HepG2 (cell line): ENCODE measurements around the gene PTPN18. TPM values are rescaled to one million over a fixed set of nuclear protein-coding genes. Genes with fewer than 3 reads are reported as not detected.

Experiments
- ATAC-seq: fragments of 200-7000 bp; cut with Tn5 transposase; 3 replicates; pipeline ENCODE4 v1.9.1; 2020; ENCODE audit warnings: mild to moderate bottlenecking, moderate library complexity
- BruUV-seq: library from RNA; stranded (reverse); fragments of 400-500 nt; replicated peaks from 2 replicates; lab custom pipeline; 2021; lab: Mats Ljungman, UMichigan
- CTCF ChIA-PET: fragments of 300-600 bp; formaldehyde crosslinking; extraction: SDS; loops from one replicate; lab custom pipeline; 2021; ENCODE audit warnings: low total read pairs, inconsistent platforms, low intra/inter-chr PET ratio; lab: Yijun Ruan, JAX
- POLR2A ChIA-PET: fragments of 350-600 bp; sonication (Branson Sonifier 250); formaldehyde crosslinking; loops from one replicate; lab custom pipeline; 2020; ENCODE audit warnings: antibody characterized with exemption, inconsistent platforms; lab: Yijun Ruan, JAX
- DNase-seq: peaks from one replicate; pipeline ENCODE4 v3.0.0-alpha.2; 2015; ENCODE audit warnings: low spot score
- FAIRE-seq: peaks from 3 replicates; lab custom pipeline; 2011; peaks lifted over from hg19 to GRCh38; lab: Jason Lieb, UNC
- H2AFZ ChIP-seq: one replicate; pipeline ENCODE4 v1.6.1; 2011; ENCODE audit warnings: low read length, inconsistent platforms
- H3K27ac ChIP-seq: fragments of 300-600 bp; 3 replicates; pipeline ENCODE4 v1.8.0; 2011; ENCODE audit warnings: mixed run types, mild to moderate bottlenecking, mixed read lengths, low read length, inconsistent platforms; ENCODE audit not compliant: insufficient read depth; ENCODE audit errors: extremely low read length
- H3K27me3 ChIP-seq, 2 experiments: fragments of 200-600 bp in 1 of 2; 2 replicates in 1 of 2; 3 replicates in 1 of 2; pipeline versions ENCODE4 v1.6.0 to v1.8.0; 2011; ENCODE audit warnings: low read length in 2 of 2, mild to moderate bottlenecking in 2 of 2, moderate library complexity in 2 of 2, inconsistent platforms in 1 of 2; ENCODE audit not compliant: insufficient read depth in 2 of 2, control insufficient read depth in 1 of 2
- H3K36me3 ChIP-seq, 2 experiments: fragments of 200-600 bp in 1 of 2; replicated peaks in 1 of 2; 2 replicates in 1 of 2; 3 replicates in 1 of 2; pipeline versions ENCODE4 v1.5.1 to v1.8.0; 2011; ENCODE audit warnings: low read length in 2 of 2, inconsistent platforms in 1 of 2; ENCODE audit not compliant: insufficient read depth in 2 of 2, control insufficient read depth in 1 of 2
- H3K4me1 ChIP-seq: 2 replicates; pipeline ENCODE4 v1.5.1; 2012; ENCODE audit warnings: low read length, inconsistent platforms; ENCODE audit not compliant: insufficient read depth
- H3K4me2 ChIP-seq: 2 replicates; pipeline ENCODE4 v1.6.0; 2011; ENCODE audit warnings: low read depth, low read length, inconsistent platforms
- H3K4me3 ChIP-seq, 3 experiments: fragments of 200-600 bp in 1 of 3; sonication (generic), shearing (Covaris generic) in 1 of 3; replicated peaks in 1 of 3; 2 replicates each; pipeline ENCODE4 v1.5.1; 2011 to 2016; ENCODE audit warnings: low read length in 3 of 3, inconsistent platforms in 2 of 3, low read depth in 2 of 3, mild to moderate bottlenecking in 2 of 3, control low read depth in 1 of 3, mixed read lengths in 1 of 3; ENCODE audit not compliant: insufficient read depth in 1 of 3
- H3K79me2 ChIP-seq: one replicate; pipeline ENCODE4 v1.6.1; 2011; ENCODE audit warnings: low read length, inconsistent platforms; ENCODE audit not compliant: insufficient read depth
- H3K9ac ChIP-seq: 2 replicates; pipeline ENCODE4 v1.6.0; 2011; ENCODE audit warnings: mild to moderate bottlenecking, low read depth, low read length, inconsistent platforms; ENCODE audit not compliant: insufficient read depth
- H3K9me3 ChIP-seq: 2 replicates; pipeline ENCODE4 v1.5.1; 2012; ENCODE audit warnings: mild to moderate bottlenecking, low read length
- H4K20me1 ChIP-seq: 2 replicates; pipeline ENCODE4 v1.6.0; 2011; ENCODE audit warnings: inconsistent platforms, mild to moderate bottlenecking, low read length, moderate library complexity; ENCODE audit not compliant: insufficient read depth
- ADNP ChIP-seq: sonication (generic); formaldehyde crosslinking; IDR thresholded peaks from 2 replicates; pipeline ENCODE4 v1.4.0; 2020; ENCODE audit warnings: missing genetic modification reagents
- DR1 ChIP-seq: sonication (generic); formaldehyde crosslinking; IDR thresholded peaks from 2 replicates; pipeline ENCODE4 v1.8.0; 2021; ENCODE audit warnings: mild to moderate bottlenecking, missing genetic modification reagents, inconsistent platforms
- GABPB1 ChIP-seq: IDR thresholded peaks from 2 replicates; pipeline ENCODE4 v1.6.1; 2016; ENCODE audit warnings: mild to moderate bottlenecking, missing genetic modification reagents, moderate library complexity, missing compliant biosample characterization
- HNRNPL ChIP-seq: fragments of 200-400 bp; formaldehyde crosslinking; IDR thresholded peaks from 2 replicates; pipeline ENCODE4 v1.6.1; 2017; ENCODE audit warnings: mild to moderate bottlenecking, low read depth, low read length
- HOXA7 ChIP-seq: sonication (generic); formaldehyde crosslinking; IDR thresholded peaks from 2 replicates; pipeline ENCODE4 v1.8.1; 2022; ENCODE audit warnings: mild to moderate bottlenecking, missing genetic modification reagents, moderate library complexity
- KLF12 ChIP-seq: sonication (generic); formaldehyde crosslinking; IDR thresholded peaks from 2 replicates; pipeline ENCODE4 v1.4.0; 2020; ENCODE audit warnings: missing genetic modification reagents, borderline replicate concordance
- PCBP1 ChIP-seq: fragments of 200-400 bp; formaldehyde crosslinking; IDR thresholded peaks from 2 replicates; pipeline ENCODE4 v1.6.1; 2017; ENCODE audit warnings: mild to moderate bottlenecking, low read depth, low read length, borderline replicate concordance
- SMARCC2 ChIP-seq: fragments of 450-650 bp; IDR thresholded peaks from 2 replicates; pipeline ENCODE4 v1.6.1; 2017; ENCODE audit warnings: antibody characterized with exemption, mild to moderate bottlenecking
- WIZ ChIP-seq: sonication (generic); formaldehyde crosslinking; IDR thresholded peaks from 2 replicates; pipeline ENCODE4 v1.5.1; 2020; ENCODE audit warnings: mild to moderate bottlenecking, missing genetic modification reagents
- ZNF569 ChIP-seq: sonication (generic); formaldehyde crosslinking; IDR thresholded peaks from 2 replicates; pipeline ENCODE4 v1.5.0; 2020; ENCODE audit warnings: mild to moderate bottlenecking, missing genetic modification reagents, moderate library complexity, borderline replicate concordance
- ZNF672 ChIP-seq: sonication (generic); formaldehyde crosslinking; IDR thresholded peaks from 2 replicates; pipeline ENCODE4 v1.8.1; 2022; ENCODE audit warnings: missing genetic modification reagents
- ZNF749 ChIP-seq: sonication (generic); formaldehyde crosslinking; IDR thresholded peaks from 2 replicates; pipeline ENCODE4 v1.8.0; 2022; ENCODE audit warnings: mild to moderate bottlenecking, missing genetic modification reagents, moderate library complexity, borderline replicate concordance
- ZSCAN20 ChIP-seq: sonication (generic); formaldehyde crosslinking; IDR thresholded peaks from 2 replicates; pipeline ENCODE4 v1.4.0; 2020; ENCODE audit warnings: missing genetic modification reagents, mild to moderate bottlenecking, borderline replicate concordance
- WGBS: methylation state at CpG from one replicate; pipeline ENCODE4 v1.1.6; 2017; ENCODE audit warnings: low lambda C conversion rate; 5-methylcytosine and 5-hydroxymethylcytosine counted together
- in situ Hi-C: cut with HindIII; loops from 2 replicates; pipeline ENCODE4 v1.10.0; 2017; ENCODE audit warnings: low pct_unique_long_range_greater_than_20kb; ENCODE audit not compliant: extremely low pct_ligation_motif_present
- intact Hi-C: fragments of 100-400 bp; cut with micrococcal nuclease; formaldehyde crosslinking; loops from one replicate; pipeline ENCODE4 v1.10.0; 2022; ENCODE audit not compliant: unreplicated experiment
- polyA plus RNA-seq, 8 experiments: library from polyadenylated mRNA; depleted of rRNA in 3 of 8; stranded (reverse) in 7 of 8; unstranded in 1 of 8; fragments of >200 nt; fragmentation: Illumina TruSeq in 4 of 8; extraction: Trizol in 4 of 8; gene quantifications; 2 replicates each; pipeline versions ENCODE4 v1.2.1 to v1.2.3, GENCODE V29; 2011 to 2016; ENCODE audit warnings: low read depth in 4 of 8, missing spikeins in 1 of 8, mixed read lengths in 1 of 8; ENCODE audit not compliant: insufficient read depth in 1 of 8
- total RNA-seq, 5 experiments: library from RNA; depleted of rRNA; stranded (reverse); fragments of >200 nt; fragmentation: Illumina TruSeq; extraction: Trizol; gene quantifications; 2 replicates each; pipeline ENCODE4 v1.2.3, GENCODE V29; 2016; ENCODE audit warnings: low read depth in 1 of 5
- TF ChIP-seq, protein P1 (sequence below): sonication (generic); formaldehyde crosslinking; IDR thresholded peaks from 2 replicates; pipeline ENCODE4 v1.5.0; 2020; ENCODE audit warnings: missing genetic modification reagents
- TF ChIP-seq, protein P2 (sequence below): sonication (generic); formaldehyde crosslinking; IDR thresholded peaks from 2 replicates; pipeline ENCODE4 v1.8.0; 2022; ENCODE audit warnings: mild to moderate bottlenecking, missing genetic modification reagents, borderline replicate concordance
- TF ChIP-seq, protein P3 (sequence below): sonication (generic); formaldehyde crosslinking; IDR thresholded peaks from 2 replicates; pipeline ENCODE4 v1.5.1; 2020; ENCODE audit warnings: mild to moderate bottlenecking, missing genetic modification reagents, moderate library complexity
- TF ChIP-seq, protein P4 (sequence below): sonication (generic); formaldehyde crosslinking; IDR thresholded peaks from 2 replicates; pipeline ENCODE4 v1.4.0; 2020; ENCODE audit warnings: missing genetic modification reagents

Gene PTPN18
- total and polyA plus RNA-seq, 2 of the 13 experiments (the other 11 are each of a cell fraction or from before 2014, with no cell fraction given) = 14.8 to 39.6 TPM

DNA sequence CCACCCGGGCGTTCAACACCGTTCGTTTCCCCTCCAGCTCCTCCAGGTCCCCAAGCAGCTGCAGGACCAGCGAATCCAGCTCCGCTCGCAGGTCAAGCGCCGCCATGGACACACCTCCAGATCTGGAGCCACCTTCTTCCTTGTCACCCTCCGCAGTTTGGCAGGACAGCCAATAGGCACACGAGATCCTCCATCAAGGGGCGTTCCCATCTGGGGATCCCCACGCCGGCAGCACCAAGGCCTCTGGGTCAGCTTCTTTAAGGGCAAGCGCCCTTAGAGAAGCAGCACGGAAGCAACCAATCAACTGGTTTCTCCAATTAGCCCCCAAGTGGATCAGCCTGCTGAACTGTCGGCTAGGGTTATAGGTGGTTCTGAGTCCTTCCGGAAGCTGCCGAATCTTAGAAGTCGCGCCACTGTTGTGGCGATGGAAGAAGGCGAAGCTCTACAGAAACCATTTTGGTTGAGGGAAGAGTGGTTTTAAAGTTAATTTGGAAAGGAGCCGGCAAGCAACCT lies 13.8 kb upstream of the PTPN18 start:
- Histone ChIP-seq H4K20me1 (no peaks in the 10 kb centered on the region; the same call in 1 of the 2 replicates), H3K27me3 (peaks cover 0 to 4% of the 10 kb centered on the region in 2 experiments; a peak in 1 of 5 replicates), H3K4me1 (peaks cover 34% of the 10 kb centered on the region), H2AFZ (peak overlapping the region; percentile 93), H3K4me2 (peak overlapping the region; percentile 89), H3K27ac (peak overlapping the region; percentile 80), H3K79me2 (peaks cover 23% of the 10 kb centered on the region), H3K9ac (peak overlapping the region; percentile 83), H3K36me3 (peaks cover 22 to 35% of the 10 kb centered on the region in 2 experiments), H3K4me3 (peak overlapping the region; percentile 78 to 99 (median 94)), H3K9me3 (no peaks in the 10 kb centered on the region)
- TSS peak; percentile 75 for BruUV-seq
- ATAC-seq = peak; percentile 88
- CTCF ChIA-PET = no interaction called here
- peak; percentile 96 for DNase-seq
- intact Hi-C loops = loop anchor here (1.0 to 5.0 kb wide), 2 partner anchors 13 to 750 kb away; partner anchors contain the start of gene FAM168B
- POLR2A ChIA-PET = interaction anchor here (0.6 to 4.6 kb wide), 12 partner anchors 9 to 1147 kb away, joined by 3 to 120 read pairs (median 7); partner anchors contain the start of genes MZT2B, PTPN18 and SMPD4
- FAIRE-seq = peak; percentile 83
- under 1% methylated on average over 9 of the region's 24 CpGs for WGBS
- in situ Hi-C loops = no loop called here
- TF ChIP-seq ZSCAN20 (CRISPR knock-in tag) = 0 out of 2 replicates have a peak, but pooled peaks have one; percentile 73
- TF ChIP-seq GABPB1 (CRISPR knock-in tag) = no peak
- TF ChIP-seq HNRNPL = no peak
- no peak for TF ChIP-seq ZNF749 (CRISPR knock-in tag)
- TF ChIP-seq, protein P1, sequence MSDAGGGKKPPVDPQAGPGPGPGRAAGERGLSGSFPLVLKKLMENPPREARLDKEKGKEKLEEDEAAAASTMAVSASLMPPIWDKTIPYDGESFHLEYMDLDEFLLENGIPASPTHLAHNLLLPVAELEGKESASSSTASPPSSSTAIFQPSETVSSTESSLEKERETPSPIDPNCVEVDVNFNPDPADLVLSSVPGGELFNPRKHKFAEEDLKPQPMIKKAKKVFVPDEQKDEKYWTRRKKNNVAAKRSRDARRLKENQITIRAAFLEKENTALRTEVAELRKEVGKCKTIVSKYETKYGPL (CRISPR knock-in tag) = no peak
- no peak for TF ChIP-seq ZNF569 (CRISPR knock-in tag)
- TF ChIP-seq, protein P2, sequence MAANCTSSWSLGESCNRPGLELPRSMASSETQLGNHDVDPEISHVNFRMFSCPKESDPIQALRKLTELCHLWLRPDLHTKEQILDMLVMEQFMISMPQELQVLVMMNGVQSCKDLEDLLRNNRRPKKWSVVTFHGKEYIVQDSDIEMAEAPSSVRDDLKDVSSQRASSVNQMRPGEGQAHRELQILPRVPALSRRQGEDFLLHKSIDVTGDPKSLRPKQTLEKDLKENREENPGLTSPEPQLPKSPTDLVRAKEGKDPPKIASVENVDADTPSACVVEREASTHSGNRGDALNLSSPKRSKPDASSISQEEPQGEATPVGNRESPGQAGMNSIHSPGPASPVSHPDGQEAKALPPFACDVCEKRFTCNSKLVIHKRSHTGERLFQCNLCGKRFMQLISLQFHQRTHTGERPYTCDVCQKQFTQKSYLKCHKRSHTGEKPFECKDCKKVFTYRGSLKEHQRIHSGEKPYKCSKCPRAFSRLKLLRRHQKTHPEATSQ (CRISPR knock-in tag) = no peak
- no peak; the same call in 1 of the 2 replicates for TF ChIP-seq KLF12
- TF ChIP-seq DR1 = 0 out of 2 replicates have a peak, but pooled peaks have one; percentile 15
- no peak for TF ChIP-seq SMARCC2
- TF ChIP-seq, protein P3, sequence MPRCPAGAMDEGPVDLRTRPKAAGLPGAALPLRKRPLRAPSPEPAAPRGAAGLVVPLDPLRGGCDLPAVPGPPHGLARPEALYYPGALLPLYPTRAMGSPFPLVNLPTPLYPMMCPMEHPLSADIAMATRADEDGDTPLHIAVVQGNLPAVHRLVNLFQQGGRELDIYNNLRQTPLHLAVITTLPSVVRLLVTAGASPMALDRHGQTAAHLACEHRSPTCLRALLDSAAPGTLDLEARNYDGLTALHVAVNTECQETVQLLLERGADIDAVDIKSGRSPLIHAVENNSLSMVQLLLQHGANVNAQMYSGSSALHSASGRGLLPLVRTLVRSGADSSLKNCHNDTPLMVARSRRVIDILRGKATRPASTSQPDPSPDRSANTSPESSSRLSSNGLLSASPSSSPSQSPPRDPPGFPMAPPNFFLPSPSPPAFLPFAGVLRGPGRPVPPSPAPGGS (CRISPR knock-in tag) = no peak
- TF ChIP-seq, protein P4, sequence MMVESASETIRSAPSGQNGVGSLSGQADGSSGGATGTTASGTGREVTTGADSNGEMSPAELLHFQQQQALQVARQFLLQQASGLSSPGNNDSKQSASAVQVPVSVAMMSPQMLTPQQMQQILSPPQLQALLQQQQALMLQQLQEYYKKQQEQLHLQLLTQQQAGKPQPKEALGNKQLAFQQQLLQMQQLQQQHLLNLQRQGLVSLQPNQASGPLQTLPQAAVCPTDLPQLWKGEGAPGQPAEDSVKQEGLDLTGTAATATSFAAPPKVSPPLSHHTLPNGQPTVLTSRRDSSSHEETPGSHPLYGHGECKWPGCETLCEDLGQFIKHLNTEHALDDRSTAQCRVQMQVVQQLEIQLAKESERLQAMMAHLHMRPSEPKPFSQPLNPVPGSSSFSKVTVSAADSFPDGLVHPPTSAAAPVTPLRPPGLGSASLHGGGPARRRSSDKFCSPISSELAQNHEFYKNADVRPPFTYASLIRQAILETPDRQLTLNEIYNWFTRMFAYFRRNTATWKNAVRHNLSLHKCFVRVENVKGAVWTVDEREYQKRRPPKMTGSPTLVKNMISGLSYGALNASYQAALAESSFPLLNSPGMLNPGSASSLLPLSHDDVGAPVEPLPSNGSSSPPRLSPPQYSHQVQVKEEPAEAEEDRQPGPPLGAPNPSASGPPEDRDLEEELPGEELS (CRISPR knock-in tag) = peak; percentile 46; the same call in 1 of the 2 replicates
- TF ChIP-seq HOXA7 (CRISPR knock-in tag) = no peak
- TF ChIP-seq WIZ (CRISPR knock-in tag) = no peak
- TF ChIP-seq PCBP1 = no peak
- no peak for TF ChIP-seq ADNP
- TF ChIP-seq ZNF672 = no peak
